ENCODE measurements around the gene REXO2.
A peak's percentile ranks its signal among the peaks of the same experiment; 100 is the strongest.

REXO2 gene

GRCh38 chr11:114478768-114479167, 39.5 kb downstream of the REXO2 start:
- Histone ChIP-seq H3K9me3 (ENCODE audit: control insufficient read depth, insufficient read depth, low read depth, low read length) (peaks cover 9% of the 10 kb centered on the region), H3K4me1 (ENCODE audit: control insufficient read depth, insufficient read depth, low read length) (peaks cover 71% of the 10 kb centered on the region), H3K9ac (ENCODE audit: low read length) (peak overlapping the region; percentile 57), H3K36me3 (ENCODE audit: control insufficient read depth, insufficient read depth, low read length) (peaks cover 5% of the 10 kb centered on the region; the same call in 1 of the 2 replicates), H3K4me3 (ENCODE audit: low read depth, low read length) (peak overlapping the region; percentile 13; the same call in 1 of the 2 replicates), H3K27ac (ENCODE audit: low read depth, low read length) (peak overlapping the region; percentile 96), H3K27me3 (ENCODE audit: control insufficient read depth, insufficient read depth, low read length) (no peaks in the 10 kb centered on the region)

- no peaks in the 10 kb centered on the region for H3K27me3 ChIP-seq (ENCODE audit: control insufficient read depth, insufficient read depth, low read length)
- H3K4me1 ChIP-seq (ENCODE audit: control insufficient read depth, insufficient read depth, low read length), result peaks cover 72% of the 10 kb centered on the region
- H3K9ac ChIP-seq (ENCODE audit: low read length), result peak overlapping the region; percentile 57
- peak overlapping the region; percentile 96 for H3K27ac ChIP-seq (ENCODE audit: low read depth, low read length)
- H3K9me3 ChIP-seq (ENCODE audit: control insufficient read depth, insufficient read depth, low read depth, low read length), result peaks cover 6% of the 10 kb centered on the region
- H3K36me3 ChIP-seq (ENCODE audit: control insufficient read depth, insufficient read depth, low read length), result peaks cover 5% of the 10 kb centered on the region; the same call in 1 of the 2 replicates
- no peak overlapping the region for H3K4me3 ChIP-seq (ENCODE audit: low read depth, low read length)
These were observed 40.1 kb downstream of the REXO2 start for GRCh38 chr11:114479331-114479730.

GRCh38 chr11:114482114-114482513, 42.8 kb downstream of the REXO2 start:
- Histone ChIP-seq H3K4me3 (ENCODE audit: low read depth, low read length) (no peak overlapping the region), H3K27me3 (ENCODE audit: control insufficient read depth, insufficient read depth, low read length) (no peaks in the 10 kb centered on the region), H3K9me3 (ENCODE audit: control insufficient read depth, insufficient read depth, low read depth, low read length) (peaks cover 5% of the 10 kb centered on the region), H3K4me1 (ENCODE audit: control insufficient read depth, insufficient read depth, low read length) (peaks cover 68% of the 10 kb centered on the region), H3K36me3 (ENCODE audit: control insufficient read depth, insufficient read depth, low read length) (no peaks in the 10 kb centered on the region), H3K27ac (ENCODE audit: low read depth, low read length) (no peak overlapping the region), H3K9ac (ENCODE audit: low read length) (no peak overlapping the region)

GRCh38 chr11:114483929-114484328, 44.7 kb downstream of the REXO2 start:
- no peak overlapping the region for H3K27ac ChIP-seq (ENCODE audit: low read depth, low read length)
- H3K9ac ChIP-seq (ENCODE audit: low read length), result no peak overlapping the region
- H3K4me1 ChIP-seq (ENCODE audit: control insufficient read depth, insufficient read depth, low read length), result peaks cover 52% of the 10 kb centered on the region
- no peaks in the 10 kb centered on the region for H3K36me3 ChIP-seq (ENCODE audit: control insufficient read depth, insufficient read depth, low read length)
- H3K4me3 ChIP-seq (ENCODE audit: low read depth, low read length), result no peak overlapping the region
- peaks cover 5% of the 10 kb centered on the region for H3K9me3 ChIP-seq (ENCODE audit: control insufficient read depth, insufficient read depth, low read depth, low read length)
- no peaks in the 10 kb centered on the region for H3K27me3 ChIP-seq (ENCODE audit: control insufficient read depth, insufficient read depth, low read length)

GRCh38 chr11:114496915-114497314, 57.6 kb downstream of the REXO2 start:
- H3K27ac ChIP-seq (ENCODE audit: low read depth, low read length), result no peak overlapping the region
- no peaks in the 10 kb centered on the region for H3K36me3 ChIP-seq (ENCODE audit: control insufficient read depth, insufficient read depth, low read length)
- no peaks in the 10 kb centered on the region for H3K9me3 ChIP-seq (ENCODE audit: control insufficient read depth, insufficient read depth, low read depth, low read length)
- H3K27me3 ChIP-seq (ENCODE audit: control insufficient read depth, insufficient read depth, low read length), result no peaks in the 10 kb centered on the region
- no peak overlapping the region for H3K4me3 ChIP-seq (ENCODE audit: low read depth, low read length)
- H3K4me1 ChIP-seq (ENCODE audit: control insufficient read depth, insufficient read depth, low read length), result no peaks in the 10 kb centered on the region
- H3K9ac ChIP-seq (ENCODE audit: low read length), result no peak overlapping the region

- no peaks in the 10 kb centered on the region for H3K27me3 ChIP-seq (ENCODE audit: control insufficient read depth, insufficient read depth, low read length)
- no peaks in the 10 kb centered on the region for H3K36me3 ChIP-seq (ENCODE audit: control insufficient read depth, insufficient read depth, low read length)
- no peaks in the 10 kb centered on the region for H3K9me3 ChIP-seq (ENCODE audit: control insufficient read depth, insufficient read depth, low read depth, low read length)
- H3K9ac ChIP-seq (ENCODE audit: low read length), result no peak overlapping the region
- no peak overlapping the region for H3K27ac ChIP-seq (ENCODE audit: low read depth, low read length)
- H3K4me3 ChIP-seq (ENCODE audit: low read depth, low read length), result no peak overlapping the region
- H3K4me1 ChIP-seq (ENCODE audit: control insufficient read depth, insufficient read depth, low read length), result no peaks in the 10 kb centered on the region
These were observed 60.5 kb downstream of the REXO2 start for GRCh38 chr11:114499756-114500155.

Data from HUES6 (cell line).